NCI-H1105 (cell line): ENCODE data around the gene MSANTD2.

Experiments used
- DNase-seq: peaks from one replicate; lab custom pipeline; 2025; lab: John Stamatoyannopoulos, UW

MSANTD2 gene

GRCh38 chr11:124754309-124754708 lies 45.9 kb downstream of the MSANTD2 start:
- no peak for DNase-seq

GRCh38 chr11:124753624-124754023 lies 46.6 kb downstream of the MSANTD2 start:
- DNase-seq = no peak

GRCh38 chr11:124753205-124753604 lies 47.0 kb downstream of the MSANTD2 start:
- no peak for DNase-seq

GRCh38 chr11:124752471-124753102 lies 47.6 kb downstream of the MSANTD2 start:
- no peak for DNase-seq

- DNase-seq = no peak
These were observed 48.3 kb downstream of the MSANTD2 start, which contains the start of gene VSIG2 for GRCh38 chr11:124751741-124752470. TSS of gene VSIG2 (minus strand) at chr11:124752255. CDS start at chr11:124752137, 118 bp downstream.

- DNase-seq = no peak
These were observed 48.8 kb downstream of the MSANTD2 start for GRCh38 chr11:124751391-124751740.

- DNase-seq = no peak
These were observed 50.3 kb downstream of the MSANTD2 start for GRCh38 chr11:124749912-124750311.

GRCh38 chr11:124748481-124749343 lies 51.5 kb downstream of the MSANTD2 start:
- no peak for DNase-seq

- no peak for DNase-seq
These were observed 52.1 kb downstream of the MSANTD2 start for GRCh38 chr11:124748100-124748418.

- no peak for DNase-seq
These were observed 52.7 kb downstream of the MSANTD2 start for GRCh38 chr11:124747406-124748099.

- DNase-seq = peak; percentile 87
These were observed 53.5 kb downstream of the MSANTD2 start for GRCh38 chr11:124746621-124747243.

- peak; percentile 26 for DNase-seq
These were observed 54.2 kb downstream of the MSANTD2 start for GRCh38 chr11:124745835-124746620.

GRCh38 chr11:124745270-124745834 lies 54.9 kb downstream of the MSANTD2 start:
- DNase-seq = no peak

GRCh38 chr11:124743050-124743449 lies 57.2 kb downstream of the MSANTD2 start:
- no peak for DNase-seq

GRCh38 chr11:124742555-124742954 lies 57.7 kb downstream of the MSANTD2 start:
- DNase-seq = no peak

- peak; percentile 43 for DNase-seq
These were observed 59.8 kb downstream of the MSANTD2 start for GRCh38 chr11:124740277-124740882.

- peak; percentile 97 for DNase-seq
These were observed 60.5 kb downstream of the MSANTD2 start, which contains the start of gene NRGN for GRCh38 chr11:124739479-124740276. TSS of gene NRGN (plus strand) at chr11:124739942. CDS start at chr11:124740085, 143 bp downstream.

- DNase-seq = no peak
These were observed 61.3 kb downstream of the MSANTD2 start for GRCh38 chr11:124738713-124739478.
